H1 (cell line): ENCODE results near the gene PPP4R1.

Experiments used
- ATF3 ChIP-seq: IDR thresholded peaks from 2 replicates; pipeline ENCODE4 v1.6.1; 2011; ENCODE audit warnings: low read depth, mild to moderate bottlenecking, low read length; ENCODE audit not compliant: insufficient read depth
- CEBPB ChIP-seq: IDR thresholded peaks from 2 replicates; pipeline ENCODE4 v1.6.1; 2012; ENCODE audit warnings: low read depth, low read length
- CHD2 ChIP-seq: IDR thresholded peaks from 2 replicates; pipeline ENCODE4 v1.6.1; 2012; ENCODE audit warnings: low read length, improper control_type of control experiment
- CTCF ChIP-seq, 3 experiments: IDR thresholded peaks; 1 replicate in 2 of 3; 2 replicates in 1 of 3; pipeline versions ENCODE4 v1.5.1 to v1.6.1; 2011; ENCODE audit warnings: low read length in 3 of 3, mild to moderate bottlenecking in 3 of 3, inconsistent platforms in 2 of 3, low read depth in 1 of 3, moderate library complexity in 1 of 3; ENCODE audit not compliant: insufficient read depth in 1 of 3; ENCODE audit errors: control extremely low read depth in 1 of 3
- EP300 ChIP-seq, 2 experiments: IDR thresholded peaks; 1 replicate in 1 of 2; 2 replicates in 1 of 2; pipeline ENCODE4 v1.6.1; 2011 to 2012; ENCODE audit warnings: low read depth in 2 of 2, low read length in 2 of 2, mild to moderate bottlenecking in 2 of 2, borderline replicate concordance in 1 of 2, inconsistent platforms in 1 of 2, moderate library complexity in 1 of 2
- JUN ChIP-seq: IDR thresholded peaks from 2 replicates; pipeline ENCODE4 v1.6.1; 2011; ENCODE audit warnings: low read depth, mild to moderate bottlenecking, improper control_type of control experiment, low read length
- KDM1A ChIP-seq: fragments of 200-600, 300-600 bp; sonication (generic); IDR thresholded peaks from 2 replicates; pipeline ENCODE4 v1.7.1; 2016; ENCODE audit warnings: mild to moderate bottlenecking, low read length, borderline replicate concordance
- MAX ChIP-seq: IDR thresholded peaks from 2 replicates; pipeline ENCODE4 v1.6.1; 2012; ENCODE audit warnings: inconsistent platforms
- NRF1 ChIP-seq: IDR thresholded peaks from 2 replicates; pipeline ENCODE4 v1.6.1; 2011; ENCODE audit warnings: mild to moderate bottlenecking, low read depth, low read length, improper control_type of control experiment
- PHF8 ChIP-seq: fragments of 200-600 bp; sonication (generic); conservative IDR thresholded peaks from 2 replicates; pipeline ENCODE4 v1.7.1; 2012; ENCODE audit warnings: low read depth, mild to moderate bottlenecking, inconsistent platforms, low read length, moderate library complexity
- POLR2A ChIP-seq, 2 experiments: IDR thresholded peaks; 1 replicate in 1 of 2; 2 replicates in 1 of 2; pipeline ENCODE4 v1.6.1; 2011; ENCODE audit warnings: low read depth in 2 of 2, low read length in 2 of 2, mild to moderate bottlenecking in 2 of 2; ENCODE audit errors: control extremely low read depth in 1 of 2
- POLR2AphosphoS5 ChIP-seq: IDR thresholded peaks from 2 replicates; pipeline ENCODE4 v1.6.1; 2011; ENCODE audit warnings: low read depth, low read length
- USF2 ChIP-seq: IDR thresholded peaks from 2 replicates; pipeline ENCODE4 v1.6.1; 2011; ENCODE audit warnings: low read length, improper control_type of control experiment

- TF ChIP-seq KDM1A (no peak), JUN (no peak), POLR2A (IDR thresholded peaks at IDR 0.05; ENCODE audit: control extremely low read depth in 1 of 2, low read depth in 2 of 2, low read length in 2 of 2) (no peak), CTCF (IDR thresholded peaks at IDR 0.05; ENCODE audit: control extremely low read depth in 1 of 3, insufficient read depth in 1 of 3, low read depth in 1 of 3, low read length in 3 of 3) (no peak), ATF3 (no peak), NRF1 (no peak), USF2 (no peak), PHF8 (no peak), EP300 (IDR thresholded peaks at IDR 0.05; ENCODE audit: borderline replicate concordance in 1 of 2, low read depth in 2 of 2, low read length in 2 of 2) (no peak), CEBPB (no peak), CHD2 (no peak), MAX (no peak), POLR2AphosphoS5 (no peak)
Measured at GRCh38 chr18:9586814-9587213, 27.5 kb downstream of the PPP4R1 start.
